H1 (cell line): Measurements from ENCODE around the gene SIX6.

ENCODE experiments used
- GTF2F1 ChIP-seq: IDR thresholded peaks from 2 replicates; pipeline ENCODE4 v1.6.1; 2012; ENCODE audit warnings: low read depth, low read length, improper control_type of control experiment, borderline replicate concordance
- KDM1A ChIP-seq: fragments of 200-600, 300-600 bp; sonication (generic); IDR thresholded peaks from 2 replicates; pipeline ENCODE4 v1.7.1; 2016; ENCODE audit warnings: mild to moderate bottlenecking, low read length, borderline replicate concordance
- NRF1 ChIP-seq: IDR thresholded peaks from 2 replicates; pipeline ENCODE4 v1.6.1; 2011; ENCODE audit warnings: mild to moderate bottlenecking, low read depth, low read length, improper control_type of control experiment
- POLR2A ChIP-seq, 2 experiments: IDR thresholded peaks; 1 replicate in 1 of 2; 2 replicates in 1 of 2; pipeline ENCODE4 v1.6.1; 2011; ENCODE audit warnings: low read depth in 2 of 2, low read length in 2 of 2, mild to moderate bottlenecking in 2 of 2; ENCODE audit errors: control extremely low read depth in 1 of 2
- POLR2AphosphoS5 ChIP-seq: IDR thresholded peaks from 2 replicates; pipeline ENCODE4 v1.6.1; 2011; ENCODE audit warnings: low read depth, low read length
- TF ChIP-seq, protein P1 (sequence below), 3 experiments: IDR thresholded peaks; 1 replicate in 2 of 3; 2 replicates in 1 of 3; pipeline versions ENCODE4 v1.5.1 to v1.6.1; 2011; ENCODE audit warnings: low read length in 3 of 3, mild to moderate bottlenecking in 3 of 3, inconsistent platforms in 2 of 3, low read depth in 1 of 3, moderate library complexity in 1 of 3; ENCODE audit not compliant: insufficient read depth in 1 of 3; ENCODE audit errors: control extremely low read depth in 1 of 3
- TF ChIP-seq, protein P2 (sequence below): IDR thresholded peaks from 2 replicates; pipeline ENCODE4 v1.6.1; 2011; ENCODE audit warnings: low read depth, mild to moderate bottlenecking, low read length; ENCODE audit not compliant: insufficient read depth

DNA sequence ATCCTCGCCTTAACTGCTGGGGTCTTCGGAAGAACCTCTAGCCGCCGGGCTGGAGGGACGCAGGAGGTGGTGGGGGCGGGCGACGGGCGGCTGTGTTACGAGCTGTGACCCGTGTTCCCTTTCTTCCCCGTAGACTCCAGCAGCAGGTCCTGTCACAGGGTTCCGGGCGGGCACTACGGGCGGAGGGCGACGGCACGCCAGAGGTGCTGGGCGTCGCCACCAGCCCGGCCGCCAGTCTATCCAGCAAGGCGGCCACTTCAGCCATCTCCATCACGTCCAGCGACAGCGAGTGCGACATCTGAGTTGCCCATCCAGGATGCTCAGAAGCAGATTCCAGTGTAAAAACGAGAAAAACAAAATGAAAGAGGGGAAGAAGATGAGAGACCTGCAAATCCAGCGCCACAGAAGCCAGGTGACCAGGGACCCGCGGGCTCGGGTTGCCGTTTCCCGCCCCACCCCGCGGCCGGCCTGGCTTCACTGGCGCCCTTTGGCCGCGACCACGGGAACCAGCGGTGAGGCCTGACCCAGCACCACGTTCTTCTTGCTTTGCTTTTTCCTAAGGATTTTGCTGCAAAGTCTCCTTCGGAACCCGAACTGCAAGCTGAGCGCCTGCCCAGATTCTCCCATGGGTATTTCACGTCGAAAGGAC, 2.1 kb downstream of the SIX6 start:
- TF ChIP-seq NRF1 (no peak), POLR2AphosphoS5 (no peak), GTF2F1 (no peak), KDM1A (no peak), POLR2A (IDR thresholded peaks at IDR 0.05; ENCODE audit: control extremely low read depth in 1 of 2, low read depth in 2 of 2, low read length in 2 of 2) (no peak)
- TF ChIP-seq, protein P1, sequence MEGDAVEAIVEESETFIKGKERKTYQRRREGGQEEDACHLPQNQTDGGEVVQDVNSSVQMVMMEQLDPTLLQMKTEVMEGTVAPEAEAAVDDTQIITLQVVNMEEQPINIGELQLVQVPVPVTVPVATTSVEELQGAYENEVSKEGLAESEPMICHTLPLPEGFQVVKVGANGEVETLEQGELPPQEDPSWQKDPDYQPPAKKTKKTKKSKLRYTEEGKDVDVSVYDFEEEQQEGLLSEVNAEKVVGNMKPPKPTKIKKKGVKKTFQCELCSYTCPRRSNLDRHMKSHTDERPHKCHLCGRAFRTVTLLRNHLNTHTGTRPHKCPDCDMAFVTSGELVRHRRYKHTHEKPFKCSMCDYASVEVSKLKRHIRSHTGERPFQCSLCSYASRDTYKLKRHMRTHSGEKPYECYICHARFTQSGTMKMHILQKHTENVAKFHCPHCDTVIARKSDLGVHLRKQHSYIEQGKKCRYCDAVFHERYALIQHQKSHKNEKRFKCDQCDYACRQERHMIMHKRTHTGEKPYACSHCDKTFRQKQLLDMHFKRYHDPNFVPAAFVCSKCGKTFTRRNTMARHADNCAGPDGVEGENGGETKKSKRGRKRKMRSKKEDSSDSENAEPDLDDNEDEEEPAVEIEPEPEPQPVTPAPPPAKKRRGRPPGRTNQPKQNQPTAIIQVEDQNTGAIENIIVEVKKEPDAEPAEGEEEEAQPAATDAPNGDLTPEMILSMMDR (IDR thresholded peaks at IDR 0.05; ENCODE audit: control extremely low read depth in 1 of 3, insufficient read depth in 1 of 3, low read depth in 1 of 3, low read length in 3 of 3): no peak
- TF ChIP-seq, protein P2, sequence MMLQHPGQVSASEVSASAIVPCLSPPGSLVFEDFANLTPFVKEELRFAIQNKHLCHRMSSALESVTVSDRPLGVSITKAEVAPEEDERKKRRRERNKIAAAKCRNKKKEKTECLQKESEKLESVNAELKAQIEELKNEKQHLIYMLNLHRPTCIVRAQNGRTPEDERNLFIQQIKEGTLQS: no peak
